Thoracic aorta (tissue), 2 donors: ENCODE results near the gene OR4N5. TPM values are rescaled to one million over a fixed set of nuclear protein-coding genes. Genes with fewer than 3 reads are reported as not detected.
"Not testable (repeated sequence)": the region's sequence is repeated elsewhere in the genome, so short reads cannot be mapped to it uniquely, and the experiment has no call there.

Experiments used
- ATAC-seq: fragments of 150-250 bp; one replicate; pipeline ENCODE4 v1.8.0; 2017; ENCODE audit warnings: low read depth; ENCODE audit not compliant: insufficient number of reproducible peaks, low FRiP score
- DNase-seq: peaks from one replicate; pipeline ENCODE4 v3.0.0-alpha.2; 2020; ENCODE audit warnings: low spot score
- H3K27ac ChIP-seq, 2 donors: fragments of 200-600 bp; sonication (generic); 1 replicate in 1 of 2; 2 replicates in 1 of 2; pipeline ENCODE4 v1.5.1; 2016; ENCODE audit warnings: mild to moderate bottlenecking in 2 of 2, moderate library complexity in 2 of 2
- H3K27me3 ChIP-seq: fragments of 200-600 bp; sonication (generic); replicated peaks from 2 replicates; pipeline ENCODE4 v1.6.0; 2016; ENCODE audit warnings: mild to moderate bottlenecking; ENCODE audit not compliant: insufficient read depth
- H3K36me3 ChIP-seq: fragments of 200-600 bp; sonication (generic); one replicate; pipeline ENCODE4 v1.5.1; 2016
- H3K4me1 ChIP-seq, 2 donors: fragments of 200-600 bp; sonication (generic); 1 replicate in 1 of 2; 2 replicates in 1 of 2; pipeline versions ENCODE4 v1.5.1 to v1.6.0; 2016; ENCODE audit warnings: low read depth in 2 of 2, mild to moderate bottlenecking in 1 of 2; ENCODE audit not compliant: control insufficient read depth in 1 of 2
- H3K4me3 ChIP-seq: fragments of 200-600 bp; sonication (generic); 2 replicates; pipeline ENCODE4 v1.5.1; 2016; ENCODE audit warnings: mild to moderate bottlenecking
- H3K9me3 ChIP-seq: fragments of 200-600 bp; sonication (generic); 2 replicates; pipeline ENCODE4 v1.5.1; 2016
- CTCF ChIP-seq: fragments of 200-600 bp; sonication (generic); IDR thresholded peaks from one replicate; pipeline ENCODE4 v1.5.1; 2019; ENCODE audit warnings: antibody characterized with exemption
- total RNA-seq, 2 donors: library from RNA; depleted of rRNA; stranded (reverse); fragments of >200 nt; gene quantifications; one replicate each; pipeline versions ENCODE4 v1.1.0 to v1.2.3, GENCODE V29; 2016

OR4N5 gene
- total RNA-seq, 2 donors from 2014 or later, result not detected

GRCh38 chr14:20164462-20164861 lies 25.8 kb downstream of the OR4N5 start:
- Histone ChIP-seq H3K27me3 (no peaks in the 10 kb centered on the region), H3K4me1 (no peaks in the 10 kb centered on the region), H3K36me3 (no peaks in the 10 kb centered on the region), H3K27ac (no peak overlapping the region), H3K9me3 (peaks cover 5% of the 10 kb centered on the region), H3K4me3 (no peak overlapping the region)
- DNase-seq, result no peak
- TF ChIP-seq CTCF, result no peak
- no peak for ATAC-seq

- Histone ChIP-seq H3K4me3 (no peak overlapping the region), H3K36me3 (no peaks in the 10 kb centered on the region), H3K27me3 (no peaks in the 10 kb centered on the region), H3K27ac (no peak overlapping the region), H3K9me3 (peaks cover 5% of the 10 kb centered on the region), H3K4me1 (no peaks in the 10 kb centered on the region)
- DNase-seq (no peak), ATAC-seq (no peak)
- no peak for TF ChIP-seq CTCF
Measured at GRCh38 chr14:20167091-20167490, 28.5 kb downstream of the OR4N5 start.

DNA sequence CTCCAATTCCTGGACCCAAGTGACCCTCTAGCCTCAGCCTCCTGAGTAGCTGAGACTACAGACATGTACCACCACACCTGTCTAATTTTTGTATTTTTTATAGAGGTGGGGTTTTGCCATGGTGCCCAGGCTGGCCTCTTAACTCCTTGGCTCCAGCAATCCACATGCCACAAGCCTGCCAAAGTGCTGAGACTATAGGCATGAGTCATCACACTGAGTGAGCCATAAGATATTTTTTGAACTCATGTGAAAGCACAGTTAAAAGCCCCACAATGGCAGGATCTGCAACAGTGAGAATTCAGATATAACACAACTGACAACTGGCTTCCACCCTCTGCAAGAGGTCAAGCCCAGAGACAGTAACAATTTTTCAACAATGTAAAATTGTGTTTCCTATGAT lies 31.2 kb downstream of the OR4N5 start:
- not testable (repeated sequence) for H3K4me3 ChIP-seq, H3K4me1 ChIP-seq, H3K36me3 ChIP-seq, DNase-seq, H3K9me3 ChIP-seq, H3K27me3 ChIP-seq, H3K27ac ChIP-seq, ATAC-seq

DNA sequence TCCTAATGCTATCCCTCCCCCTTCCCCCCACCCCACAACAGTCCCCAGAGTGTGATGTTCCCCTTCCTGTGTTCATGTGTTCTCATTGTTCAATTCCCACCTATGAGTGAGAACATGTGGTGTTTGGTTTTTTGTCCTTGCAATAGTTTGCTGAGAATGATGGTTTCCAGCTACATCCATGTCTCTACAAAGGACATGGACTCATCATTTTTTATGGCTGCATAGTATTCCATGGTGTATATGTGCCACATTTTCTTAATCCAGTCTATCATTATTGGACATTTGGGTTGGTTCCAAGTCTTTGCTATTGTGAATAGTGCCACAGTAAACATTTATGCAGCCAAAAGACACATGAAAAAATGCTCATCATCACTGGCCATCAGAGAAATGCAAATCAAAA lies 35.6 kb downstream of the OR4N5 start:
- not testable (repeated sequence) for ATAC-seq, H3K4me3 ChIP-seq, H3K27ac ChIP-seq, H3K4me1 ChIP-seq, DNase-seq, H3K36me3 ChIP-seq, H3K27me3 ChIP-seq, H3K9me3 ChIP-seq

- no peak for TF ChIP-seq CTCF
- no peak overlapping the region for H3K4me3 ChIP-seq
- H3K4me1 ChIP-seq, result no peaks in the 10 kb centered on the region
- no peaks in the 10 kb centered on the region for H3K9me3 ChIP-seq
- ATAC-seq, result no peak
- no peaks in the 10 kb centered on the region for H3K36me3 ChIP-seq
- no peak overlapping the region for H3K27ac ChIP-seq
- no peak for DNase-seq
- no peaks in the 10 kb centered on the region for H3K27me3 ChIP-seq
Measured at GRCh38 chr14:20176330-20176729, 37.7 kb downstream of the OR4N5 start.

GRCh38 chr14:20177433-20177974 lies 38.9 kb downstream of the OR4N5 start:
- no peak for TF ChIP-seq CTCF
- no peaks in the 10 kb centered on the region for H3K36me3 ChIP-seq
- ATAC-seq, result no peak
- no peaks in the 10 kb centered on the region for H3K9me3 ChIP-seq
- no peaks in the 10 kb centered on the region for H3K4me1 ChIP-seq
- H3K27ac ChIP-seq, result no peak overlapping the region
- no peak for DNase-seq
- H3K4me3 ChIP-seq, result no peak overlapping the region
- H3K27me3 ChIP-seq, result no peaks in the 10 kb centered on the region
